ENCODE data around the gene CMTM7.

Gene CMTM7

DNA sequence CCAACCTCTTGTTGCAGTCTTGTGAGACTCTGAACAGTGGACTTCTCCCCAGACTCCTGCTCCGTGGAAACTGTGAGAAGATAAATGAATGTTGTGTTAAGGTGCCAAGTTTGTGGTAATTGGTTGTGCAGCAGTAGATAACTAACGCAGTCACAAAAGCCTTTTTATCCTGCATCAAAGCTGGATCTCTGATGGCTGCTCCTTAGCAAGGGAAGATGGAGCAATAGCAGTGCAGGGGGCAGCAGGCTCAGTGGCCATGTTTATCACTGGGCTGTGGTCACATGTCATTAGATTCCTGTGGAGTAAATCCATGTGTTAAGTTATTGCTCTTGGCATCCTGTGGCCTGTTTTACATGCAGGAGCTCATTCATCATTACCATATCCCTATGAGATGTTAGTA lies 13.5 kb downstream of the CMTM7 start:
- H3K4me3 ChIP-seq (ENCODE audit: low read length): no peak overlapping the region
- TF ChIP-seq, protein P1, sequence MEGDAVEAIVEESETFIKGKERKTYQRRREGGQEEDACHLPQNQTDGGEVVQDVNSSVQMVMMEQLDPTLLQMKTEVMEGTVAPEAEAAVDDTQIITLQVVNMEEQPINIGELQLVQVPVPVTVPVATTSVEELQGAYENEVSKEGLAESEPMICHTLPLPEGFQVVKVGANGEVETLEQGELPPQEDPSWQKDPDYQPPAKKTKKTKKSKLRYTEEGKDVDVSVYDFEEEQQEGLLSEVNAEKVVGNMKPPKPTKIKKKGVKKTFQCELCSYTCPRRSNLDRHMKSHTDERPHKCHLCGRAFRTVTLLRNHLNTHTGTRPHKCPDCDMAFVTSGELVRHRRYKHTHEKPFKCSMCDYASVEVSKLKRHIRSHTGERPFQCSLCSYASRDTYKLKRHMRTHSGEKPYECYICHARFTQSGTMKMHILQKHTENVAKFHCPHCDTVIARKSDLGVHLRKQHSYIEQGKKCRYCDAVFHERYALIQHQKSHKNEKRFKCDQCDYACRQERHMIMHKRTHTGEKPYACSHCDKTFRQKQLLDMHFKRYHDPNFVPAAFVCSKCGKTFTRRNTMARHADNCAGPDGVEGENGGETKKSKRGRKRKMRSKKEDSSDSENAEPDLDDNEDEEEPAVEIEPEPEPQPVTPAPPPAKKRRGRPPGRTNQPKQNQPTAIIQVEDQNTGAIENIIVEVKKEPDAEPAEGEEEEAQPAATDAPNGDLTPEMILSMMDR (IDR thresholded peaks at IDR 0.05; ENCODE audit: insufficient read depth, low read depth, low read length, missing control alignments): no peak
- DNase-seq (ENCODE audit: low read depth): no peak

DNA sequence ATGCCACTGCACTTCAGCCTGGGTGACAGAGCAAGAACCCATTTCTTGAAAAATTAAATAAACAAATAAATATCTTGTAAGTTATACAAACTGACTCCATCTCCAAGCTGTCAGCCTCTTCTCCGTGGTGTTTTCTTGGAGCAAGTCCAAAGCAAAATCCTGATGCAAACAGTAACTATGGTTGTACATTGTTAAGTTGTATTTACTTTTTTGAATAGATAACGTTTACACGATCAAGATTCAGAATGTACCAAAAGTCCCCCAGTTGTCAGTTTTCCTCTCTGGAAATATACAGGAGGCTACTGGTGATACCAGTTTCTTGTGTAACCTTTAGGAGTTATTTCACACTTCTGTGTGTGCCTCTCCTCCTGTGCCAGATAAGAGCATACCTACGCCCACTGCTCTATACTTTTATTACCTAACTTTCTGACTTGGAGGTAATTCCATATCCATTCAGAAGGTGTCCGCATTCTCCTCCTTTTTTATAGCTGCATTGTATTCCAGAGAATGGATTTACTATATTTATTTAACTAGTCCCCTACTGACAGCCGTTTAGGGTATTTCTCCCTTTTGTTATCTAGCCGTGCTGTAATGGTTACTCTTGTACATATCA lies 14.2 kb downstream of the CMTM7 start:
- H3K4me3 ChIP-seq (ENCODE audit: low read length): no peak overlapping the region
- DNase-seq (ENCODE audit: low read depth): no peak
- TF ChIP-seq, protein P1 (IDR thresholded peaks at IDR 0.05; ENCODE audit: insufficient read depth, low read depth, low read length, missing control alignments): no peak

DNA sequence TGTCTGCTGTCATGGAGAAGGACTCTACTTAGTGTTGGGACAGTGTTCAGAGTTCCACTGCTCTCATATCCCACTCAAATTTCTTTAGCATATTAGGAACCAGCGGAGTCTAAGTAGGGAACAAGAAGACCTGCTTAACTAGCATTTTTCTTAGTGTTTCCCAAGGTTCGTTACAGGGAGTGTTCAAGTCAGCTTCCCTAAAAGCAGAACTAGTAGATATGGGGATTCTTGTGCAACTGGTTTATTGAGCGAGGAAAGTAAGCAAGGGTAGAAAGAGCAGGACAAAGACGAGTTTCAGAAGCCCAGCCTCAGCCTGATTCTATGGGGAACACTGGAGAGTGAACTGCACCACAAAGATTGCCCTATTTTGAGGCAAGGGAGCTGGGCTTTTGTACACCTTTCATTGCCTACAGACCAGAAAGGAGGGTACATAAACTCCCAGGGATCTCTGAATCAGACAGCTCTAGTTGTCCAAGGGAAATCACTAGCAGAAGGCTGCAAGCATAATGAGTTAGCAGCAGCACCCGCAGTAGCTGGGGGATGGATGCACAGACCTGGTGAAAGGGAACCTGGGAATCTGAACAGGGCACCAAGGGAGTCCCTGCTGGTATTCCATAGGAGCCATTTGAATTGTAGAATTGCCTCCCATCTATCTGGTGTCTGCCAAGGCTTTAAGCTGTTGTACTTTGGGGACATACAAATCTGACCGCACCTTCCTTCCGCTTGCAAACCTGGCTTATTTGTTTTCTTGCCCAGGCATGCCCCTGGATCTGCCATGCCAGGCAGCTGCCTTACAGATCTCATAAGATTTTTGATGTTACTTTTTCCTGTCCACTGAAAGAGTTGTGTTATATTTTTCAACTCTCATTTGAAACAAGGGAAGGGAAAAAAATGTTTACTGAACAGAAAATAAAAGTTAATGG lies 15.1 kb downstream of the CMTM7 start:
- no peak overlapping the region for H3K4me3 ChIP-seq (ENCODE audit: low read length)
- TF ChIP-seq, protein P1 (IDR thresholded peaks at IDR 0.05; ENCODE audit: insufficient read depth, low read depth, low read length, missing control alignments): no peak

DNA sequence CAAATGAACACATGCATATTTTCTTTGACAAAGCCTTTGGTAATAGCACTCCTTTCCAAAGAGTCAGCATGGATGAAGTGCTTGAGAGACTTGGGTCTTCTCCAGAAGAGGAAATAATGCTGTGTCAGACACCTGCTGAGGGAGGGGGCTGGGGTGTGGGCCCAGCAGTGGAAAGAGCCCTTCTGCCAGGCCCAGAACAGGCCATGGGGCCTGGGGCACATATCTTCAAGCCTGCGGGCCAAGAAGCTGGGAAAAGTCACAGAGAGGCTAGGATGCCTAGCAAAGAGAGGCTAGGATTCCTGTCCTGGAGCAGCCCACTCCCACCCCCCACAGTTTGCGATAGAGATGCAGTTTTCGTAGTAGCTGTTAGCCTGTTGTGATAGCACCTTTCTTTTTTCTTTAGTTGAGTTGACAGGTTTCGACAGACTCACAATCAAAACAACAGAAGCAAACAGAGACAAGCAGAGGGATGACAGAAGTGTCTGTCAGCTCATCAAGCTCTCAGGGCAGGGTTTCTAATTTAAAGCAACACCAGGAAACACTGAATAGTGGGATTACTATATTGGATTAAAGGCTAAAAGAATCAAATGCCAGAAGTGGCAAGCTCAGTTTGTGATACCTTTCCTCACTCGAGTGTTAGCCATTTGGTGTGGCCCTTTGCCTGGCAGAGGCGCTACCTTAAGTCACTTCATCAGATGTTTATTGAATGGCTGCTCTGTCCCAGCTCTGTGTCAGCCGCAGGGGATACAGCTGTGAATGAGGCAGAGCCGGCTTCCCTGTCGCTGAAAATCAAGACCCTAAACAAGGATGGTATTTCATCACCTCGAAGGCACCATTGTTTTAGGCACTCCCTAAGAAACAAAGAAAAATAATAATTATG lies 19.0 kb downstream of the CMTM7 start:
- TF ChIP-seq, protein P1 (IDR thresholded peaks at IDR 0.05; ENCODE audit: insufficient read depth, low read depth, low read length, missing control alignments): no peak
- H3K4me3 ChIP-seq (ENCODE audit: low read length): no peak overlapping the region
- DNase-seq (ENCODE audit: low read depth): peak; percentile 44

More for the DNA sequence above, 15.1 kb downstream of the CMTM7 start:
- DNase-seq (ENCODE audit: low read depth): peak; percentile 88

DNA sequence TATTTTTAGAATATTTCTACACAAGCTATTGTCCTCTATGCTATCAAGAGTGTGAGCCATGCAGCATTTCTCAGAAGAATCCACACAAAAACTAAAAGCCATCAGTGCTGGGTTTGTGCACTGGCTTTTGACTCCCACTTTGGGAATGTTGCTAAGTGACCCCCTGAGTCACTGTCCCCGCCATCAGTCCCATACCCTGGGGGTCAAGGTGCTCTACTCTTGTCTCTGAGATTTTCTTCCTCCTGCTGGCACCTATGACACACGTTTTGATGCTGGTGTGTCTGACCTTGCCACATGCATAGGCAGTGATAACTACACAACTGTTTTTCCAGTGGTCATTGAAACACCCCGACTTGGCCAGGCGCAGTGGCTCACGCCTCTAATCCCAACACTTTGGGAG lies 19.8 kb downstream of the CMTM7 start:
- no peak overlapping the region for H3K4me3 ChIP-seq (ENCODE audit: low read length)
- TF ChIP-seq, protein P1 (IDR thresholded peaks at IDR 0.05; ENCODE audit: insufficient read depth, low read depth, low read length, missing control alignments): no peak
- no peak for DNase-seq (ENCODE audit: low read depth)

DNA sequence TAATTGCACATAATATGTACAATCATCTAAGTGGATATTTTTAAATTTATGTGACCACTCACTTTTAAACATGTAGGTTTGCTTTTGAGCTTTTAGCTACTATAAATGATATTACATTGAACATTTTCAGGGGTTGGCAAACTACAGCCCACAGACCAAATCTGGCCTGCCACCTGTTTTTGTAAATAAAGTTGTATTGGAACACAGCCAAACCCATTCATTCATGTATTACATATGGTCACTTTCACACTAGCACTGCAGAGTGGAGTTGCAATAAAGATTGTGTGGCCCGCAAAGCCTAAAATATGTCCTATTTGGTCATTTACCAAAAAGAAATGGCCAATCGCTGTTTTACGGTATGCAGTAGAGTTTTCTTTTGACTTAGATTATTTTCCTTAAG lies 21.2 kb downstream of the CMTM7 start:
- no peak overlapping the region for H3K4me3 ChIP-seq (ENCODE audit: low read length)
- TF ChIP-seq, protein P1 (IDR thresholded peaks at IDR 0.05; ENCODE audit: insufficient read depth, low read depth, low read length, missing control alignments): no peak
- no peak for DNase-seq (ENCODE audit: low read depth)
